ENCODE data around the gene ALK.

Gene ALK

GRCh38 chr2:29627279-29627711 lies 294.1 kb downstream of the ALK start:
- TF ChIP-seq USF1 (IDR thresholded peaks at IDR 0.05): no peak
- TF ChIP-seq FOXM1 (IDR thresholded peaks at IDR 0.05; ENCODE audit: borderline replicate concordance, low read depth): no peak
- TF ChIP-seq CEBPB (IDR thresholded peaks at IDR 0.05): no peak
- no peak for TF ChIP-seq EP300 (IDR thresholded peaks at IDR 0.05; ENCODE audit: borderline replicate concordance)
- no peak for TF ChIP-seq CREB1 (IDR thresholded peaks at IDR 0.05; ENCODE audit: low read depth)
- no peak for TF ChIP-seq REST (IDR thresholded peaks at IDR 0.05; ENCODE audit: low read depth)
- no peak for TF ChIP-seq TEAD4 (IDR thresholded peaks at IDR 0.05)
- TF ChIP-seq YY1 (IDR thresholded peaks at IDR 0.05; ENCODE audit: low read depth): no peak

- TF ChIP-seq TCF12 (IDR thresholded peaks at IDR 0.05; ENCODE audit: low read depth) (no peak), FOXM1 (IDR thresholded peaks at IDR 0.05; ENCODE audit: borderline replicate concordance, low read depth) (no peak), EGR1 (IDR thresholded peaks at IDR 0.05) (no peak), CREB1 (IDR thresholded peaks at IDR 0.05; ENCODE audit: low read depth) (no peak), REST (IDR thresholded peaks at IDR 0.05; ENCODE audit: low read depth) (no peak), YY1 (IDR thresholded peaks at IDR 0.05; ENCODE audit: low read depth) (no peak), RAD21 (IDR thresholded peaks at IDR 0.05; ENCODE audit: low read depth) (no peak), MAX (IDR thresholded peaks at IDR 0.05) (no peak)
Measured at GRCh38 chr2:29620890-29621289, 300.5 kb downstream of the ALK start.

GRCh38 chr2:29619689-29620088 lies 301.7 kb downstream of the ALK start:
- TF ChIP-seq TCF12 (IDR thresholded peaks at IDR 0.05; ENCODE audit: low read depth): no peak
- no peak for TF ChIP-seq CREB1 (IDR thresholded peaks at IDR 0.05; ENCODE audit: low read depth)
- TF ChIP-seq CEBPB (IDR thresholded peaks at IDR 0.05): no peak
- TF ChIP-seq YY1 (IDR thresholded peaks at IDR 0.05; ENCODE audit: low read depth): no peak
- TF ChIP-seq MAX (IDR thresholded peaks at IDR 0.05): no peak
- TF ChIP-seq REST (IDR thresholded peaks at IDR 0.05; ENCODE audit: low read depth): no peak
- no peak for TF ChIP-seq EGR1 (IDR thresholded peaks at IDR 0.05)
- TF ChIP-seq NFIC (IDR thresholded peaks at IDR 0.05): no peak
- no peak for TF ChIP-seq RAD21 (IDR thresholded peaks at IDR 0.05; ENCODE audit: low read depth)
- no peak for TF ChIP-seq EP300 (IDR thresholded peaks at IDR 0.05; ENCODE audit: borderline replicate concordance)

- TF ChIP-seq EGR1 (IDR thresholded peaks at IDR 0.05): no peak
- no peak for TF ChIP-seq ZBTB7A (IDR thresholded peaks at IDR 0.05; ENCODE audit: low read depth)
- no peak for TF ChIP-seq REST (IDR thresholded peaks at IDR 0.05; ENCODE audit: low read depth)
- TF ChIP-seq RAD21 (IDR thresholded peaks at IDR 0.05; ENCODE audit: low read depth): no peak
- no peak for TF ChIP-seq TAF1 (IDR thresholded peaks at IDR 0.05; ENCODE audit: low read depth)
- no peak for TF ChIP-seq CREB1 (IDR thresholded peaks at IDR 0.05; ENCODE audit: low read depth)
- TF ChIP-seq FOXM1 (IDR thresholded peaks at IDR 0.05; ENCODE audit: borderline replicate concordance, low read depth): no peak
- no peak for TF ChIP-seq YY1 (IDR thresholded peaks at IDR 0.05; ENCODE audit: low read depth)
- TF ChIP-seq MAX (IDR thresholded peaks at IDR 0.05): no peak
- TF ChIP-seq EP300 (IDR thresholded peaks at IDR 0.05; ENCODE audit: borderline replicate concordance): no peak
- TF ChIP-seq NFIC (IDR thresholded peaks at IDR 0.05): no peak
- TF ChIP-seq TCF12 (IDR thresholded peaks at IDR 0.05; ENCODE audit: low read depth): no peak
Measured at GRCh38 chr2:29618024-29618423, 303.4 kb downstream of the ALK start.

All from Ishikawa (cell line).